B cell (primary cell): Measurements from ENCODE around the gene KCNK4. TPM values are rescaled to one million over a fixed set of nuclear protein-coding genes. Genes with fewer than 3 reads are reported as not detected.

Source experiments
- ATAC-seq: fragments of 200-7000 bp; cut with Tn5 transposase; one replicate; pipeline ENCODE4 v1.10.0; 2021; ENCODE audit warnings: low read depth, mild to moderate bottlenecking, moderate number of reproducible peaks, moderate library complexity
- CTCF ChIA-PET: fragments of 350-600 bp; sonication (Branson Sonifier 250); formaldehyde crosslinking; loops from one replicate; lab custom pipeline; 2021; ENCODE audit warnings: antibody characterized with exemption, inconsistent platforms; lab: Charles Lee
- POLR2A ChIA-PET: fragments of 350-600 bp; sonication (Branson Sonifier 250); formaldehyde crosslinking; loops from one replicate; lab custom pipeline; 2021; ENCODE audit warnings: antibody characterized with exemption; lab: Charles Lee
- DNase-seq: peaks from one replicate; pipeline ENCODE4 v3.0.0; 2013
- H2AFZ ChIP-seq: 2 replicates; pipeline ENCODE4 v1.6.1; 2012; ENCODE audit warnings: mild to moderate bottlenecking, low read depth, low read length; ENCODE audit not compliant: insufficient read depth, poor library complexity, severe bottlenecking
- H3K27ac ChIP-seq, 2 donors: 1 replicate in 1 of 2; 2 replicates in 1 of 2; pipeline ENCODE4 v1.5.1; 2012 to 2013; ENCODE audit warnings: low read length in 2 of 2, mild to moderate bottlenecking in 2 of 2, moderate library complexity in 1 of 2
- H3K27me3 ChIP-seq, 4 experiments: fragments of 200-600 bp in 1 of 4; sonication (generic) in 1 of 4; replicated peaks in 1 of 4; 1 replicate in 2 of 4; 2 replicates in 2 of 4; pipeline versions ENCODE4 v1.6.1 to v1.7.0; 2013 to 2016; ENCODE audit warnings: low read length in 3 of 4, mild to moderate bottlenecking in 2 of 4, mixed read lengths in 1 of 4, moderate library complexity in 1 of 4; ENCODE audit not compliant: insufficient read depth in 4 of 4, control insufficient read depth in 3 of 4; ENCODE audit errors: control extremely low read depth in 1 of 4
- H3K36me3 ChIP-seq, 2 experiments: replicated peaks in 1 of 2; 1 replicate in 1 of 2; 2 replicates in 1 of 2; pipeline versions ENCODE4 v1.6.1 to v1.7.1; 2013; ENCODE audit warnings: low read length in 1 of 2; ENCODE audit not compliant: insufficient read depth in 2 of 2, control insufficient read depth in 1 of 2; ENCODE audit errors: control extremely low read depth in 1 of 2, extremely low read depth in 1 of 2
- H3K4me1 ChIP-seq, 2 donors: fragments of 200-600 bp in 1 of 2; sonication (generic) in 1 of 2; 1 replicate in 1 of 2; 2 replicates in 1 of 2; pipeline versions ENCODE4 v1.5.1 to v1.6.1; 2013 to 2017; ENCODE audit warnings: low read length in 2 of 2; ENCODE audit not compliant: control insufficient read depth in 2 of 2, insufficient read depth in 2 of 2
- H3K4me2 ChIP-seq: replicated peaks from 2 replicates; pipeline ENCODE3; 2012; ENCODE audit warnings: mild to moderate bottlenecking, low read depth, low read length; ENCODE audit not compliant: poor library complexity, severe bottlenecking
- H3K4me3 ChIP-seq, 5 experiments: fragments of 200-600 bp in 1 of 5; sonication (generic) in 1 of 5; 1 replicate in 3 of 5; 2 replicates in 2 of 5; pipeline versions ENCODE4 v1.5.1 to v1.7.0; 2011 to 2016; ENCODE audit warnings: low read length in 4 of 5, mild to moderate bottlenecking in 4 of 5, low read depth in 2 of 5, control low read depth in 1 of 5, moderate library complexity in 1 of 5; ENCODE audit not compliant: insufficient read depth in 1 of 5; ENCODE audit errors: control extremely low read depth in 1 of 5, extremely low read depth in 1 of 5
- H3K79me2 ChIP-seq: fragments of 200-600 bp; sonication (generic); one replicate; pipeline ENCODE4 v1.6.0; 2016; ENCODE audit warnings: low read length; ENCODE audit not compliant: control insufficient read depth, insufficient read depth
- H3K9ac ChIP-seq: fragments of 200-600 bp; sonication (generic); 2 replicates; pipeline ENCODE4 v1.6.1; 2017; ENCODE audit warnings: mild to moderate bottlenecking, low read length, moderate library complexity
- H3K9me3 ChIP-seq, 3 donors: one replicate each; pipeline versions ENCODE4 v1.6.1 to v1.7.1; 2013; ENCODE audit warnings: low read length in 2 of 3; ENCODE audit not compliant: control insufficient read depth in 2 of 3, insufficient read depth in 1 of 3; ENCODE audit errors: control extremely low read depth in 1 of 3
- H4K20me1 ChIP-seq: 2 replicates; pipeline ENCODE4 v1.6.0; 2012; ENCODE audit warnings: mild to moderate bottlenecking, low read length; ENCODE audit not compliant: insufficient read depth, control insufficient read depth, poor library complexity, severe bottlenecking
- H3K27ac Mint-ChIP-seq: one replicate; pipeline ENCODE4 v1.8.0; 2021; ENCODE audit warnings: mixed read lengths
- H3K27me3 Mint-ChIP-seq: one replicate; pipeline ENCODE4 v1.8.0; 2021; ENCODE audit warnings: mixed read lengths
- H3K4me1 Mint-ChIP-seq: one replicate; pipeline ENCODE4 v1.8.0; 2021; ENCODE audit warnings: mixed read lengths
- H3K4me3 Mint-ChIP-seq: one replicate; pipeline ENCODE4 v1.8.0; 2021; ENCODE audit warnings: mixed read lengths
- H3K9me3 Mint-ChIP-seq: one replicate; pipeline ENCODE4 v1.8.0; 2022; ENCODE audit warnings: mixed read lengths; ENCODE audit not compliant: insufficient read depth
- CTCF ChIP-seq: fragments of 200-600 bp; IDR thresholded peaks from one replicate; pipeline ENCODE4 v1.8.0; 2022; ENCODE audit warnings: antibody characterized with exemption, mild to moderate bottlenecking
- EZH2 ChIP-seq: IDR thresholded peaks from 2 replicates; pipeline ENCODE4 v1.6.1; 2012; ENCODE audit warnings: borderline replicate concordance, low read depth, mild to moderate bottlenecking, moderate library complexity, low read length; ENCODE audit not compliant: insufficient read depth, poor library complexity, severe bottlenecking
- WGBS: methylation state at CpG from one replicate; pipeline ENCODE4 v1.1.5; 2013; ENCODE audit warnings: missing lambda C conversion rate; ENCODE audit not compliant: insufficient coverage; 5-methylcytosine and 5-hydroxymethylcytosine counted together
- intact Hi-C: fragments of 100-400 bp; cut with micrococcal nuclease; formaldehyde crosslinking; loops from one replicate; pipeline ENCODE4 v1.10.0; 2022
- polyA plus RNA-seq: library from polyadenylated mRNA; depleted of rRNA; stranded (reverse); fragments of >200 nt; gene quantifications from 2 replicates; pipeline ENCODE4 v1.2.3, GENCODE V29; 2012
- total RNA-seq, 2 donors: library from RNA; stranded (reverse); fragments of 120-200 nt in 1 of 2; gene quantifications; 1 replicate in 1 of 2; 2 replicates in 1 of 2; pipeline versions ENCODE4 v1.2.3 to v1.2.4, GENCODE V29; 2013 to 2022

The KCNK4 gene
- total and polyA plus RNA-seq, 2 donors (not counting 1 experiment from before 2014, with no cell fraction given), result 0.32 TPM; not detected in 1

GRCh38 chr11:64343767-64344559 lies 52.9 kb downstream of the KCNK4 start:
- DNase-seq (no peak), ATAC-seq (no peak)
- Histone ChIP-seq H3K27ac (no peak overlapping the region), H3K9ac (no peak overlapping the region), H3K36me3 (peaks cover 4 to 33% of the 10 kb centered on the region in 2 experiments), H3K27me3 (no peaks in the 10 kb centered on the region), H3K79me2 (peaks cover 25% of the 10 kb centered on the region), H3K9me3 (no peaks in the 10 kb centered on the region), H4K20me1 (peaks cover 51% of the 10 kb centered on the region), H3K4me1 (peaks cover 28 to 32% of the 10 kb centered on the region in 2 donors), H3K4me3 (no peak overlapping the region), H3K4me2 (no peak overlapping the region), H2AFZ (no peak overlapping the region)
- ChIA-PET POLR2A (no interaction called here), CTCF (interaction anchor here (2.0 to 5.5 kb wide), 3 partner anchors 10 to 27 kb away, joined by 11 to 63 read pairs (median 45); partner anchors contain the start of genes PRDX5 and TRMT112)
- TF ChIP-seq EZH2 (no peak), CTCF (no peak)
- Mint-ChIP-seq H3K27me3 (no peaks in the 10 kb centered on the region), H3K27ac (no peak overlapping the region), H3K4me3 (no peak overlapping the region), H3K9me3 (no peaks in the 10 kb centered on the region), H3K4me1 (peaks cover 40% of the 10 kb centered on the region)
- 94% methylated on average over 18 of the region's 18 CpGs for WGBS
- intact Hi-C loops, result no loop called here

- Histone ChIP-seq H3K4me2 (no peak overlapping the region), H3K4me3 (no peak overlapping the region), H3K27ac (no peak overlapping the region), H3K4me1 (peaks cover 20 to 23% of the 10 kb centered on the region in 2 donors), H4K20me1 (peaks cover 51% of the 10 kb centered on the region), H3K36me3 (peaks cover 6 to 37% of the 10 kb centered on the region in 2 experiments), H3K27me3 (no peaks in the 10 kb centered on the region), H3K79me2 (peaks cover 18% of the 10 kb centered on the region), H3K9ac (no peak overlapping the region), H3K9me3 (no peaks in the 10 kb centered on the region), H2AFZ (no peak overlapping the region)
- Mint-ChIP-seq H3K27me3 (no peaks in the 10 kb centered on the region), H3K27ac (no peak overlapping the region), H3K4me3 (no peak overlapping the region), H3K9me3 (no peaks in the 10 kb centered on the region), H3K4me1 (peaks cover 31% of the 10 kb centered on the region)
- DNase-seq (no peak), ATAC-seq (no peak)
- intact Hi-C loops, result no loop called here
- POLR2A ChIA-PET, result no interaction called here
- CTCF ChIA-PET, result interaction anchor here (0.6 to 5.5 kb wide), 5 partner anchors 9 to 438 kb away, joined by 3 to 63 read pairs (median 11); partner anchors contain the start of genes PRDX5 and TRMT112
- no peak for TF ChIP-seq EZH2
- TF ChIP-seq CTCF, result no peak
- 96% methylated on average over 28 of the region's 28 CpGs for WGBS
Observed at GRCh38 chr11:64344787-64345186, 53.7 kb downstream of the KCNK4 start.
